Muscle of back (tissue), 13 donors: ENCODE results near the gene HBM. TPM values are rescaled to one million over a fixed set of nuclear protein-coding genes. Genes with fewer than 3 reads are reported as not detected.
"Not testable (repeated sequence)": the region's sequence is repeated elsewhere in the genome, so short reads cannot be mapped to it uniquely, and the experiment has no call there.

Source experiments
- DNase-seq, 3 donors: peaks; one replicate each; pipeline versions ENCODE4 v3.0.0 to v3.0.0-alpha.2; 2013
- long read RNA-seq, 9 donors: transcript quantifications; one replicate each; lab custom pipeline, GENCODE V29; 2026
- polyA plus RNA-seq, 10 donors: library from polyadenylated mRNA; unstranded; fragments of 120-200 nt; gene quantifications; one replicate each; pipeline ENCODE4 v1.2.1, GENCODE V29; 2013; ENCODE audit not compliant: insufficient read length in 10 of 10

The HBM gene
- 10 to 100 TPM in 6 of 10 donors, 1 to 10 TPM in 4; 2.6 to 40.3 (median 11.9) TPM for polyA plus RNA-seq
- long read RNA-seq, donor 1, transcript HBM-201 (3 exons, 506 nt): major isoform, 7 of 7 reads
- long read RNA-seq, donor 1, partial matches to known transcripts: 0 of 7 reads
- long read RNA-seq, donor 1, other reads (novel, unspliced or antisense): 0 of 7 reads
- long read RNA-seq, donor 2, transcript HBM-201 (3 exons, 506 nt): major isoform, 7 of 7 reads
- long read RNA-seq, donor 2, partial matches to known transcripts: 0 of 7 reads
- long read RNA-seq, donor 2, other reads (novel, unspliced or antisense): 0 of 7 reads
- long read RNA-seq, donor 3: 0 reads
- long read RNA-seq, donor 4, transcript HBM-201 (3 exons, 506 nt): major isoform, 13 of 13 reads
- long read RNA-seq, donor 4, partial matches to known transcripts: 0 of 13 reads
- long read RNA-seq, donor 4, other reads (novel, unspliced or antisense): 0 of 13 reads
- long read RNA-seq, donor 5, transcript HBM-201 (3 exons, 506 nt): major isoform, 25 of 31 reads
- long read RNA-seq, donor 5, partial matches to known transcripts: 5 of 31 reads
- long read RNA-seq, donor 5, other reads (novel, unspliced or antisense): 0 of 31 reads
- long read RNA-seq, donor 6, transcript HBM-201 (3 exons, 506 nt): major isoform, 8 of 8 reads
- long read RNA-seq, donor 6, partial matches to known transcripts: 0 of 8 reads
- long read RNA-seq, donor 6, other reads (novel, unspliced or antisense): 0 of 8 reads
- long read RNA-seq, donor 7, partial matches to known transcripts: 0 of 3 reads
- long read RNA-seq, donor 7, other reads (novel, unspliced or antisense): 0 of 3 reads
- long read RNA-seq, donor 8, transcript HBM-201 (3 exons, 506 nt): major isoform, 26 of 31 reads
- long read RNA-seq, donor 8, partial matches to known transcripts: 5 of 31 reads
- long read RNA-seq, donor 8, other reads (novel, unspliced or antisense): 0 of 31 reads
- long read RNA-seq, donor 9, transcript HBM-201 (3 exons, 506 nt): major isoform, 12 of 17 reads
- long read RNA-seq, donor 9, partial matches to known transcripts: 5 of 17 reads
- long read RNA-seq, donor 9, other reads (novel, unspliced or antisense): 0 of 17 reads

GRCh38 chr16:165539-166374, at the start of gene HBM:
TSS of gene HBM (plus strand) at chr16:165978. CDS start at chr16:165998, 20 bp downstream.
- DNase-seq: no peak

- no peak for DNase-seq
Observed at GRCh38 chr16:116015-116414, 49.8 kb upstream of the HBM start.

- peak in 1 of 3 donors; percentile 44 for DNase-seq
Observed at GRCh38 chr16:117379-118365, 48.1 kb upstream of the HBM start.

- DNase-seq: no peak
Observed at GRCh38 chr16:118857-119256, 46.9 kb upstream of the HBM start.

- DNase-seq: no peak
Observed at GRCh38 chr16:119295-119694, 46.5 kb upstream of the HBM start.

GRCh38 chr16:119835-120491, 45.8 kb upstream of the HBM start:
- no peak for DNase-seq

- DNase-seq: no peak
Observed at GRCh38 chr16:120756-121155, 45.0 kb upstream of the HBM start.

GRCh38 chr16:122361-122760, 43.4 kb upstream of the HBM start:
- DNase-seq: no peak

- not testable (repeated sequence) for DNase-seq
Observed at GRCh38 chr16:123558-124350, 42.0 kb upstream of the HBM start.

GRCh38 chr16:125011-125410, 40.8 kb upstream of the HBM start:
- peak in 2 of 3 donors; percentile 55 to 62 for DNase-seq

GRCh38 chr16:129075-129474, 36.7 kb upstream of the HBM start:
- DNase-seq: no peak

- no peak for DNase-seq
Observed at GRCh38 chr16:130533-131173, 35.1 kb upstream of the HBM start.

GRCh38 chr16:132120-132519, 33.7 kb upstream of the HBM start:
- DNase-seq: no peak

- no peak for DNase-seq
Observed at GRCh38 chr16:133716-134115, 32.1 kb upstream of the HBM start.

GRCh38 chr16:138049-138417, 27.7 kb upstream of the HBM start:
- DNase-seq: peak in 2 of 3 donors; percentile 25 to 64

- no peak for DNase-seq
Observed at GRCh38 chr16:140175-140857, 25.5 kb upstream of the HBM start.

GRCh38 chr16:142405-142967, 23.3 kb upstream of the HBM start:
- DNase-seq: no peak
